Measurements from ENCODE around the gene SCMH1. TPM values are rescaled to one million over a fixed set of nuclear protein-coding genes. Genes with fewer than 3 reads are reported as not detected.

SCMH1 gene
- total RNA-seq, 1 experiment from 2014 or later, result 19.4 TPM

DNA sequence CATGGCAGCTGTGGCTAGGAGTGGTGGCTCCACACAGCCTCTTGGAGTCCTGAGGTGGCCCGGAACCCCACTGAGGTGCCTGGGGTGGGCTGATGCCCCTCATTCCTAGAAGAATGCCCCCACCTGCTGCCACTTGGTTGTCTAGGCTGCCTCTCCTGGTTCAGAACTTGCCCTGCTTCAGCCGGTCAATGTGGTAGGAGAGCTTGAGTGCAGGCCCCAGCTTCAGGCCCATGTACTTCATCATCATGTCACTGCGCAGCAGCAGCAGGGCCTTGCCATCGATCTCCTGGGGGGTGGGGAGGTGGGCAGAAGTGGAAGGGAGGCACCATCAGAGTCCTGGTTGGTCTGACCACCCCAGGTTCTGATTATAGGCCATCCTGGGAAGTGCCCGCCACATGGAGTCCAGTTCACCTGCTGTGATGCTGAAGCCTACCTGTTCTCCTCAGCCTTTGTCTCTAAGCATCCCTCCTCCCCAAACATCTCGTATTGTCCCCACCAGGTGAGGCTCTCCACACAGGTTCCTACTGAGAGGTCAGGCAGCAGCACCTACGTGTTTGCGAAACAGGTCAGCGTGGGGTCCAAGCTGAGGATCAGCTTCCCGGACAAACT lies 214.0 kb downstream of the SCMH1 start (continued):
- no peak for TF ChIP-seq ZNF263 (CRISPR knock-in tag; IDR thresholded peaks at IDR 0.05; ENCODE audit: low read depth)
- TF ChIP-seq, protein P1, sequence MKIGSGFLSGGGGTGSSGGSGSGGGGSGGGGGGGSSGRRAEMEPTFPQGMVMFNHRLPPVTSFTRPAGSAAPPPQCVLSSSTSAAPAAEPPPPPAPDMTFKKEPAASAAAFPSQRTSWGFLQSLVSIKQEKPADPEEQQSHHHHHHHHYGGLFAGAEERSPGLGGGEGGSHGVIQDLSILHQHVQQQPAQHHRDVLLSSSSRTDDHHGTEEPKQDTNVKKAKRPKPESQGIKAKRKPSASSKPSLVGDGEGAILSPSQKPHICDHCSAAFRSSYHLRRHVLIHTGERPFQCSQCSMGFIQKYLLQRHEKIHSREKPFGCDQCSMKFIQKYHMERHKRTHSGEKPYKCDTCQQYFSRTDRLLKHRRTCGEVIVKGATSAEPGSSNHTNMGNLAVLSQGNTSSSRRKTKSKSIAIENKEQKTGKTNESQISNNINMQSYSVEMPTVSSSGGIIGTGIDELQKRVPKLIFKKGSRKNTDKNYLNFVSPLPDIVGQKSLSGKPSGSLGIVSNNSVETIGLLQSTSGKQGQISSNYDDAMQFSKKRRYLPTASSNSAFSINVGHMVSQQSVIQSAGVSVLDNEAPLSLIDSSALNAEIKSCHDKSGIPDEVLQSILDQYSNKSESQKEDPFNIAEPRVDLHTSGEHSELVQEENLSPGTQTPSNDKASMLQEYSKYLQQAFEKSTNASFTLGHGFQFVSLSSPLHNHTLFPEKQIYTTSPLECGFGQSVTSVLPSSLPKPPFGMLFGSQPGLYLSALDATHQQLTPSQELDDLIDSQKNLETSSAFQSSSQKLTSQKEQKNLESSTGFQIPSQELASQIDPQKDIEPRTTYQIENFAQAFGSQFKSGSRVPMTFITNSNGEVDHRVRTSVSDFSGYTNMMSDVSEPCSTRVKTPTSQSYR (CRISPR knock-in tag; IDR thresholded peaks at IDR 0.05), result no peak

DNA sequence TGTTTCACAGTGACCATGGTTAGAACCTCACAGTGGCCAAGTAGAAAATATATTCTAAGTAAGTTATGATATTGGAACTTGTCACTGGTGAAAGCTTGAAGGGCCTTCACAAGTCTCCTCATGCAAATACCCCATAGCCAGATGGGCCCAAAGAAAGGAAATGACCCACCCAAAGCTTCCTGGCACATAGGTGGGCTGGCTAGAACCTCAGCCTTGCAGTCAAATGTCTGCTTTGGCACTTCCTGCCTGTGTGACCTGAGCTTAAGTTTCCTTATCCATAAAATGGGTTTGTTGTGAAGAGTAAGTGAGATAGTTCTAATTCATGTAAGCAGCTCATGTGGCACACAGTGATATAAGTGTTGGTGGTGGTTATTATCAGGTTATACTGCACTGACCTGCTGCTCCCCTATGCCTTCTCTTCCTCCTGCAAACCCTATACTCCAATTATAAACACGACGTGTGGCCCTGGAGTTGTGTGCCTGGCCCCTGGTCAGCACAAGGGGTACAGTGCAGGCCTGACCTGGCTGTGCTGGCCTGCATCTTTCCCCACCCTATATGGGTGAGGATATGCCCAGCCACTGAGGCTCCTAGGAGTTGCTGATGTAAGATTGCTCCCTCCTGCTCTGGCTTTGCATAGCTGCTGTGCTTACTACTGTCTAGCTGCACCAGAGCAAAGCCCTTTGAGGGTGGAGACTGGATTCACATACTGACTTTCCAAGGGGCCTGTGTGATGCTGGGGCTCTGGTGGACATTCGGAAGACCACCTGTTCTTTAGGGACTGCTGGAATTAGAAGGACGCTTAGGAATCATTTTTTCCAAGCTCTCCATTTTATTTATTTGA lies 215.9 kb downstream of the SCMH1 start:
- ChIA-PET POLR2A (no interaction called here), CTCF (no interaction called here)
- H3K27me3 Mint-ChIP-seq (ENCODE audit: low read depth), result peaks cover 39% of the 10 kb centered on the region
- no peaks in the 10 kb centered on the region for H3K9me3 Mint-ChIP-seq
- peaks cover 23% of the 10 kb centered on the region for H3K36me3 Mint-ChIP-seq
- TF ChIP-seq, protein P2, sequence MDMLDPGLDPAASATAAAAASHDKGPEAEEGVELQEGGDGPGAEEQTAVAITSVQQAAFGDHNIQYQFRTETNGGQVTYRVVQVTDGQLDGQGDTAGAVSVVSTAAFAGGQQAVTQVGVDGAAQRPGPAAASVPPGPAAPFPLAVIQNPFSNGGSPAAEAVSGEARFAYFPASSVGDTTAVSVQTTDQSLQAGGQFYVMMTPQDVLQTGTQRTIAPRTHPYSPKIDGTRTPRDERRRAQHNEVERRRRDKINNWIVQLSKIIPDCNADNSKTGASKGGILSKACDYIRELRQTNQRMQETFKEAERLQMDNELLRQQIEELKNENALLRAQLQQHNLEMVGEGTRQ (CRISPR knock-in tag; IDR thresholded peaks at IDR 0.05), result no peak
- no peak for TF ChIP-seq NR3C1 (CRISPR knock-in tag; conservative IDR thresholded peaks at IDR 0.05; ENCODE audit: low read depth)
- TF ChIP-seq, protein P3, sequence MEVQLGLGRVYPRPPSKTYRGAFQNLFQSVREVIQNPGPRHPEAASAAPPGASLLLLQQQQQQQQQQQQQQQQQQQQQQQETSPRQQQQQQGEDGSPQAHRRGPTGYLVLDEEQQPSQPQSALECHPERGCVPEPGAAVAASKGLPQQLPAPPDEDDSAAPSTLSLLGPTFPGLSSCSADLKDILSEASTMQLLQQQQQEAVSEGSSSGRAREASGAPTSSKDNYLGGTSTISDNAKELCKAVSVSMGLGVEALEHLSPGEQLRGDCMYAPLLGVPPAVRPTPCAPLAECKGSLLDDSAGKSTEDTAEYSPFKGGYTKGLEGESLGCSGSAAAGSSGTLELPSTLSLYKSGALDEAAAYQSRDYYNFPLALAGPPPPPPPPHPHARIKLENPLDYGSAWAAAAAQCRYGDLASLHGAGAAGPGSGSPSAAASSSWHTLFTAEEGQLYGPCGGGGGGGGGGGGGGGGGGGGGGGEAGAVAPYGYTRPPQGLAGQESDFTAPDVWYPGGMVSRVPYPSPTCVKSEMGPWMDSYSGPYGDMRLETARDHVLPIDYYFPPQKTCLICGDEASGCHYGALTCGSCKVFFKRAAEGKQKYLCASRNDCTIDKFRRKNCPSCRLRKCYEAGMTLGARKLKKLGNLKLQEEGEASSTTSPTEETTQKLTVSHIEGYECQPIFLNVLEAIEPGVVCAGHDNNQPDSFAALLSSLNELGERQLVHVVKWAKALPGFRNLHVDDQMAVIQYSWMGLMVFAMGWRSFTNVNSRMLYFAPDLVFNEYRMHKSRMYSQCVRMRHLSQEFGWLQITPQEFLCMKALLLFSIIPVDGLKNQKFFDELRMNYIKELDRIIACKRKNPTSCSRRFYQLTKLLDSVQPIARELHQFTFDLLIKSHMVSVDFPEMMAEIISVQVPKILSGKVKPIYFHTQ (CRISPR knock-in tag; IDR thresholded peaks at IDR 0.05), result no peak
- no peak for TF ChIP-seq ZNF396 (CRISPR knock-in tag; IDR thresholded peaks at IDR 0.05; ENCODE audit: borderline replicate concordance)
- TF ChIP-seq, protein P4, sequence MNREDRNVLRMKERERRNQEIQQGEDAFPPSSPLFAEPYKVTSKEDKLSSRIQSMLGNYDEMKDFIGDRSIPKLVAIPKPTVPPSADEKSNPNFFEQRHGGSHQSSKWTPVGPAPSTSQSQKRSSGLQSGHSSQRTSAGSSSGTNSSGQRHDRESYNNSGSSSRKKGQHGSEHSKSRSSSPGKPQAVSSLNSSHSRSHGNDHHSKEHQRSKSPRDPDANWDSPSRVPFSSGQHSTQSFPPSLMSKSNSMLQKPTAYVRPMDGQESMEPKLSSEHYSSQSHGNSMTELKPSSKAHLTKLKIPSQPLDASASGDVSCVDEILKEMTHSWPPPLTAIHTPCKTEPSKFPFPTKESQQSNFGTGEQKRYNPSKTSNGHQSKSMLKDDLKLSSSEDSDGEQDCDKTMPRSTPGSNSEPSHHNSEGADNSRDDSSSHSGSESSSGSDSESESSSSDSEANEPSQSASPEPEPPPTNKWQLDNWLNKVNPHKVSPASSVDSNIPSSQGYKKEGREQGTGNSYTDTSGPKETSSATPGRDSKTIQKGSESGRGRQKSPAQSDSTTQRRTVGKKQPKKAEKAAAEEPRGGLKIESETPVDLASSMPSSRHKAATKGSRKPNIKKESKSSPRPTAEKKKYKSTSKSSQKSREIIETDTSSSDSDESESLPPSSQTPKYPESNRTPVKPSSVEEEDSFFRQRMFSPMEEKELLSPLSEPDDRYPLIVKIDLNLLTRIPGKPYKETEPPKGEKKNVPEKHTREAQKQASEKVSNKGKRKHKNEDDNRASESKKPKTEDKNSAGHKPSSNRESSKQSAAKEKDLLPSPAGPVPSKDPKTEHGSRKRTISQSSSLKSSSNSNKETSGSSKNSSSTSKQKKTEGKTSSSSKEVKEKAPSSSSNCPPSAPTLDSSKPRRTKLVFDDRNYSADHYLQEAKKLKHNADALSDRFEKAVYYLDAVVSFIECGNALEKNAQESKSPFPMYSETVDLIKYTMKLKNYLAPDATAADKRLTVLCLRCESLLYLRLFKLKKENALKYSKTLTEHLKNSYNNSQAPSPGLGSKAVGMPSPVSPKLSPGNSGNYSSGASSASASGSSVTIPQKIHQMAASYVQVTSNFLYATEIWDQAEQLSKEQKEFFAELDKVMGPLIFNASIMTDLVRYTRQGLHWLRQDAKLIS (CRISPR knock-in tag; IDR thresholded peaks at IDR 0.05; ENCODE audit: borderline replicate concordance), result no peak
- TF ChIP-seq FOXP1 (CRISPR knock-in tag; IDR thresholded peaks at IDR 0.05; ENCODE audit: borderline replicate concordance), result no peak
- TF ChIP-seq, protein P5, sequence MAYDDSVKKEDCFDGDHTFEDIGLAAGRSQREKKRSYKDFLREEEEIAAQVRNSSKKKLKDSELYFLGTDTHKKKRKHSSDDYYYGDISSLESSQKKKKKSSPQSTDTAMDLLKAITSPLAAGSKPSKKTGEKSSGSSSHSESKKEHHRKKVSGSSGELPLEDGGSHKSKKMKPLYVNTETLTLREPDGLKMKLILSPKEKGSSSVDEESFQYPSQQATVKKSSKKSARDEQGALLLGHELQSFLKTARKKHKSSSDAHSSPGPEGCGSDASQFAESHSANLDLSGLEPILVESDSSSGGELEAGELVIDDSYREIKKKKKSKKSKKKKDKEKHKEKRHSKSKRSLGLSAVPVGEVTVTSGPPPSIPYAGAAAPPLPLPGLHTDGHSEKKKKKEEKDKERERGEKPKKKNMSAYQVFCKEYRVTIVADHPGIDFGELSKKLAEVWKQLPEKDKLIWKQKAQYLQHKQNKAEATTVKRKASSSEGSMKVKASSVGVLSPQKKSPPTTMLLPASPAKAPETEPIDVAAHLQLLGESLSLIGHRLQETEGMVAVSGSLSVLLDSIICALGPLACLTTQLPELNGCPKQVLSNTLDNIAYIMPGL (CRISPR knock-in tag; IDR thresholded peaks at IDR 0.05), result no peak
- TF ChIP-seq, protein P6, sequence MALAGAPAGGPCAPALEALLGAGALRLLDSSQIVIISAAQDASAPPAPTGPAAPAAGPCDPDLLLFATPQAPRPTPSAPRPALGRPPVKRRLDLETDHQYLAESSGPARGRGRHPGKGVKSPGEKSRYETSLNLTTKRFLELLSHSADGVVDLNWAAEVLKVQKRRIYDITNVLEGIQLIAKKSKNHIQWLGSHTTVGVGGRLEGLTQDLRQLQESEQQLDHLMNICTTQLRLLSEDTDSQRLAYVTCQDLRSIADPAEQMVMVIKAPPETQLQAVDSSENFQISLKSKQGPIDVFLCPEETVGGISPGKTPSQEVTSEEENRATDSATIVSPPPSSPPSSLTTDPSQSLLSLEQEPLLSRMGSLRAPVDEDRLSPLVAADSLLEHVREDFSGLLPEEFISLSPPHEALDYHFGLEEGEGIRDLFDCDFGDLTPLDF (CRISPR knock-in tag; IDR thresholded peaks at IDR 0.05), result no peak
- TF ChIP-seq, protein P7, sequence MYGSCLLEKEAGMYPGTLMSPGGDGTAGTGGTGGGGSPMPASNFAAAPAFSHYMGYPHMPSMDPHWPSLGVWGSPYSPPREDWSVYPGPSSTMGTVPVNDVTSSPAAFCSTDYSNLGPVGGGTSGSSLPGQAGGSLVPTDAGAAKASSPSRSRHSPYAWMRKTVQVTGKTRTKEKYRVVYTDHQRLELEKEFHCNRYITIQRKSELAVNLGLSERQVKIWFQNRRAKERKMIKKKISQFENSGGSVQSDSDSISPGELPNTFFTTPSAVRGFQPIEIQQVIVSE (CRISPR knock-in tag; IDR thresholded peaks at IDR 0.05; ENCODE audit: borderline replicate concordance), result no peak
- TF ChIP-seq ZNF138 (CRISPR knock-in tag; conservative IDR thresholded peaks at IDR 0.05), result no peak
- TF ChIP-seq, protein P8, sequence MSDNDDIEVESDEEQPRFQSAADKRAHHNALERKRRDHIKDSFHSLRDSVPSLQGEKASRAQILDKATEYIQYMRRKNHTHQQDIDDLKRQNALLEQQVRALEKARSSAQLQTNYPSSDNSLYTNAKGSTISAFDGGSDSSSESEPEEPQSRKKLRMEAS (CRISPR knock-in tag; IDR thresholded peaks at IDR 0.05), result no peak
- no peak for TF ChIP-seq IRF2 (CRISPR knock-in tag; IDR thresholded peaks at IDR 0.05; ENCODE audit: borderline replicate concordance, low read depth)
- no peak for TF ChIP-seq ATF1 (CRISPR knock-in tag; IDR thresholded peaks at IDR 0.05)
- H3K27ac Mint-ChIP-seq, result no peak overlapping the region
- H3K4me1 Mint-ChIP-seq, result peaks cover 18% of the 10 kb centered on the region
- no peak overlapping the region for H3K4me3 Mint-ChIP-seq
- ATAC-seq (no peak), DNase-seq (ENCODE audit: low spot score) (no peak)
